NCI-H1436 (cell line): ENCODE measurements around the gene DYNC2H1.

Experiments
- DNase-seq: peaks from one replicate; lab custom pipeline; 2025; lab: John Stamatoyannopoulos, UW

DYNC2H1 gene

DNA sequence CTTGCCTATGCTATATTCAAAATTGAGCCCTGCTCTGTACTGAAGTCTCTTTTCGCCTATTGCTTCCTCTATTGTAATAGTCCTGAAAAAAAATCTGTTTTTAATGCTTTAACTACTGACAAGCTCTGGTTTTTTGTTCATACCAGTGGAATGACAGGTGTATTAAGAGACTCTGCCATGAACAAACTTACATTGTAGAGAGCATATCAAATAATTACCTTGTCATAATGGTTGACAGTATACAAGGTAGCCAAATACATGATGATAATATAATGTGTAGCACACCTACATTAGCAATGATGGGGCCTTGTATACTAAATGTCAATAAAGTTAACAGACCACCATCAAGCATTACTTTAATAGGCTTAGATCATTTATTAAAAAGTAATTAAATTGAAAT is 175.0 kb downstream of the DYNC2H1 start:
- DNase-seq, result no peak

DNA sequence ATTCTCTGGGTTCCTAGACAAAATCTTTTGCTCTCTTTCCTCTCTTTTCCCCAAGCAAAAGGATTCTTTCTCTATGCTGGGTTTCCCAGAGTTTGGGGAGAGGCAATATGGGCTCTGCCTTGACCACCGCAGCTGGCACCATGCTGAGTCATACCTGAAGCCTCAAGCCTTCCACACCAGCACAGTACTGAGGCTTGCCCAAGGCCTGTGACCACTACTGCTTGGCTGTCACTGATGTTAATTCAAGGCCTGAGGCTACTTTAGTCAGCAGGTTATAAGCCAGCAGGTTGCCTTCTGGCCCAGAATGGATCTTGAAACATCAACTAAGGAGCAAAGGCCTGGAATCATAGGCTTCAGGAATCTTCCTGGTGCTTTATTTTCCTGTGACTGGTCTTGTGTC is 185.3 kb downstream of the DYNC2H1 start:
- no peak for DNase-seq

DNA sequence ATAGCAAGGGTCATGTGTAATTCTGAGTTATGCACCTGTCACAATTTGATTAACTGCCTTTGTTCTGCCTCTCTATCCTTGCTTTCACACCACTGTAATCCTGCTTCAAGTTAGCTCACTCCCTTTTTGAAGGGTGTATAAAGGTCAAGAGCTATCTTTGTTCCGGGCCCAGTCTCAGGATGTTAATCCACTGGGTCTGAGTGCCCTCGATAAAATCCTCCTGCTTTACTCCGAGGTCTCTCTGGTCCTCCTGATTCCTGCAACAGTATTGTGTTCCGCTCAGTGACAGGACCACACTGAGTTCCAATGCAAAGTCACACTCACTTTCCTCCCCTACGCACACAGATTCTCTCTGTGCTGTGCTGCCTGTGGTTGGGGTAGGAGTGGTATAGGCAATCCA is 186.5 kb downstream of the DYNC2H1 start:
- no peak for DNase-seq

DNA sequence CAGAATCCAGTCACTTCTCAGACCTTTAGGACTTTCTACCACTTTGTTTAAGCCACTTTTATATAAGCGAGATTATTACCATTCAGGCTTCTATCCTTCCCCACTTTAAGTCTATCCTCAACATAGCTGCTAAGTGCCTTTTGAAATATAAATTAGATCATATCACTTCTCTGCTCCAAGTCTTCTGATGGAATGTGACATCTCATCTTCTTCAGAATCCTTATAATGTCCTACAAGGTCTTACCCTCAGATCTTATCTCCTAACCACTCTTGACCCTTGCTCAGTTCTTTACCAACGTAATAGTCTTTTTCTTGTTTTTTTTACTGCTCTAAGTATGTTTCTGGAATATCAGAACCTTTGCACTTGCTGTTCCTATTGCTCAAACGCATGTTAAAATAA is 188.7 kb downstream of the DYNC2H1 start:
- no peak for DNase-seq

DNA sequence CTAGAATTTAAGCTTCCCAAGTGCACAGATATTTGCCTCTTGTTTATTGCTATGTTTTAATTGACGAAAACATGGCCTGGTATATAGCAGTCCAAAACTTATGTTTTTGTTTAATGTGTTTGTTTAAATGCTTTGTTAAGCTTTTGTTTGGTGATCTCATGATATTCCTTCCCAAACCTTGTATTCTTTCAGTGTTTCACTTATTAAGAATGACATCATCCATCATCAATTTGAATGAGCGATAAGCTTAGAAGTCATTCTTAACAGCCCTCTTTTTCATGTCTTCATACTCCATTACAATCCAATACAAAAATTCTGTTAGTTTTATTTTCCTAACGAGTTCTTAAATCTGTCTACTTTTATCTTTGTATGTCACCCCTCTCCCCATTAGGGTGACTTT is 206.0 kb downstream of the DYNC2H1 start:
- DNase-seq, result no peak

- no peak for DNase-seq
These were observed 207.9 kb downstream of the DYNC2H1 start for GRCh38 chr11:103317118-103317517.

DNA sequence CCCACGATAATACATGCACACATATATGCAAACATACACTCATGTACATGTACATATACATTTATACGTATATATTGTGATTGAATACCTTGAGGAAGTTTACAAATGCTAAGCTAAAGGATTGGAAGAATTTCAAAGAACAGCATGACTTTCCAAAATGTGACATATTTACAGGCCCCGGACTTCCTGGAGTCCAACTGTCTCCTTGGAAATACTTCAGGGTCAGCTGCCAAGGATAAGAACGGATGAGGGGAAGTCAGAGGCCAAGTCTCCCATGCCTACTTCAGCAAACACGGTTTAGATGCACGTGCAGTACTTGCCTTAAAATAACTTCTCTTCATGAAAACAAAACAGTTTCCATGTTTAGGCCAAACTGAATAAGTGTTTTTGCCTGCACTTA is 213.6 kb downstream of the DYNC2H1 start:
- no peak for DNase-seq

GRCh38 chr11:103325686-103326069 is 216.5 kb downstream of the DYNC2H1 start:
- DNase-seq, result no peak

- peak; percentile 29 for DNase-seq
These were observed 217.0 kb downstream of the DYNC2H1 start for GRCh38 chr11:103326070-103326794.

DNA sequence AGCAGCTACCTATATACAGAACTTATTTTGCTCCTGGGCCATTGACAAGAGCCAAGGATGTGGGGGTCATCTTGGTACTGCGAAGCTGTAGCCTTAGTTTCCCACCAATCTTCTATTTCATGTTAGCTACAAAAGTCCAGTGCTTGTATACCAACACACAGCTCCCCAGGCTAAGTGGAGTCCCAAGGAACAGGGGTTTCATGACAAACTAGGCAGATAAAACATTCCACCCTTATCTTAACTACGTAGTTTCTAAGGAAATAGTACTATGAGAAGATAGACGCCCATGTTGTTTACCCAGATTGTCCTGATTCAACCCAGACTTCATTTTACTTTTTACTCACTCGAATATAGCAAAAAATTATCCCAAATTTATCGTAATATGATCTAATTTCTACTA is 218.5 kb downstream of the DYNC2H1 start:
- no peak for DNase-seq

DNA sequence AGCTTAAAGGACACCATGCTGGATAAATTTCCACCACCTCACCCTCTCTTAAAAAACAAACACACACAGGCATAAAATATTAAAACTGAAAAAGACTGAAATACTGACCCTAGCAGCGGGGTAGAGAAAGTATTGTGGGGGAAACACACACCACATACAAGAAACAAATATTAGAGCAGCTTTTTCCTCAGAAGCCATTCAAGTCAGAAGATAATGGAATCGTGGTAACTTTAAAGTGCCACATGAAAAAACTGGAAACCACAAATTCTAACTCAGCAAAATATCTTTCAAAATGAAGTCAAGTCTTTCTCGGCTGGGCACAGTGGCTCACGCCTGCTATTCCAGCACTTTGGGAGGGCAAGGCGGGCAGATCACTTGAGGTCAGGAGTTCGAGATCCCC is 223.2 kb downstream of the DYNC2H1 start:
- no peak for DNase-seq

GRCh38 chr11:103338621-103339484 is 229.6 kb downstream of the DYNC2H1 start:
- DNase-seq, result no peak

DNA sequence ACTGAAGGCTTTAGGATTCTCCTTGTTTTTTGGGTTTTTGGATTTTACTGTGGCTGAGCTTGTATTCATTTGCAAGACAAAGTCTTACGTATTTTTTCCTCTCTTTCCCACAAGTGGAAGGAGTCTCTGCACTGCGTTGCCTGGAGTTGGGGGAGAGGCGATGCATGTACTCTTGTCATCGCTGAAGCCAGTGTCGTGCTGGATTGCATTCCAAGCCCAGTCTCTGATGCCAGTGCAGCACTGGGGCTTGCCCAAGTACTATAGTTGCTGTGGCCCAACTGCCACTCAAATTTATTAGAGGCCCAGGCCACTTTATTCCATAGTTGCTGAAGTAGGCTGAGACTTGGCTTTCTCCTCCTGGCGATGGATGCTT is 230.2 kb downstream of the DYNC2H1 start:
- no peak for DNase-seq

DNA sequence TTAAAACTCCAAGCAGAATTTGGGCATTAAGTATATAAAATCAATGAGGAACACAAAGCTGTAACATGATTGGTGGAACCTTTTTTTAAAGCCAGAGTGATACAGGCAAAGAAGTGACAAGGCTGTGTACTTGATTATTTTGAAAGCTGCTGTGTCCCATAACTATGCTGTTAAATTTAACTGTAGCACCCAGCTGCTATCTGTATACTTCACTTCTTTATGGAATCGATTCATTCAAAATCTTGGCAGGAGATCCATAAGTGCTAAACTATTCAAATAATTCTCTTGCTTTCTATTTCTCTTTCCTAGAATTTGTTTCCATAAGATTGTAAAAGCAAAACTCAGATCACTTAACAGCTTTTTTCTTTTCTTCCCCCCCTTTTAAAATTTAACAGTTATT is 231.7 kb downstream of the DYNC2H1 start:
- DNase-seq, result no peak

DNA sequence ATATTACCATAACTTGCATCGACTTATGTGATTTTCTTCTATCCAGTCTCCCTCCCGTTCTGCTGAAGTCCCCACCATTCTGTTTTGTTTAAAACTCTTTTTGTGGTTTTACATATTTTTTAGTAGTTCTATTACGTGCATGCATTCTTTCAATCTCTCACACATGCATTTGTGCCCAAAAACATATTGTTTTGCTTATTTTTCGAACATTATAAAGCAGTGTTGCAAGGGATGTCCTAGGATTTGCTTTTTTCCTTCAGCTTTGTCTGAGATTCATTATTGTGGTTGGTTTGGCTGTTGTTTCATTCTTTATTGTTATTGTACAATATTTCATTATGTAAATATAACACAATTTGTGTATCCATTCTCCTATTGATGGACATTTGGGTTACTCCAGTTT is 235.7 kb downstream of the DYNC2H1 start:
- no peak for DNase-seq

DNA sequence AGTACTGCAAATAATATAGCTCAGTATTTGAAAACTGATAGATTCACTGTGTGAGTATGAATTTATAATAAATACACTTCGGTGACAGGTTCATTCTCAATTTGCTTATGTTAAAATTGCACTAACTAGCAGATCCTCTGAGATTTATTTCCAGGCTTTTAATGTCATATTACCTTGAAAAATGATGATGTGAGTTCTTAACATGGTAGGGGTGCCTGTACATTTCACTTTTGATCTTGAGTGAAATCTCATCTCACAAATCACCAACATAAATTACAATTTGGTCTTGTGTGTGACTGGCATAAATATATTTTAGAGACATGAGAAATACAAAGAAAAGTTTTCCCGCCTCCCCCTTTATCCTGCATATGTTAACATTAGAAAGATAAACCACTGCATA is 240.4 kb downstream of the DYNC2H1 start:
- DNase-seq, result no peak

DNA sequence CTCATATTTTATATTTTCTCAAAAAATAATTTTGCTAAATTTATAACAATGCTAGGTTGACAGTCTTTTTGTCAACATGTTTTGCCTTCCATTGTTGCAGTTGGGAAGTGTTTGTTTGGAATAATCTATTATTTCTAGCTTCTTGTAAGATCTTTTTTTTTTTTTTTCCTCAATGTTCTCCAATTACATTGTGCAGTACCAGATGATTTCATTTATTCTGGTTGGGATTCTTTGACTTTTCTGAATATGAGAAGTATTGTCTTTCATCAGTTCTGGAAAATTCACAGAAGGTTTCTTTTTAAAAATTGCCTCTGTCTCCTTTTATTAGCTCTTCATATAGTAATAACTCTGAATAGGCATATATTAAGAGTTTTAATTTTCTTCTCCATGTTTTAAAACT is 245.4 kb downstream of the DYNC2H1 start:
- DNase-seq, result no peak

DNA sequence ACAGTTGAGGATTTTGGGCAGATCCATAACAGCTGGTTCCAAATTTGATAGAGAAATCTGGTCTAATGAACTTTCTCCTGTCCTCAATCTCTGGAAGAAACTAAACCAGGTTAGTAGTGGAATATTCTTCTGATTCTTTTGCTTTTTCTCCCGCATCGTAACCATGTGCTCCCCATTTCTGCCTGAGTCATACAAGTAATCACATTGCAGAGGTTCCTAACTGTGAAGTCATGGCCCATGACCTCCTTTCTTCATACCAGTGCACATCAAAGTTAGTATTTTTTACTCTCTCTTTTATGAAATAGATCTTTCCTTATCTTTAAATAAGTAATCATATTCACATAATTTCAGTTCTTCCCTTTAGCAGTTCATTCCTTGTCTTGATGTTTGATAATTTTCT is 249.0 kb downstream of the DYNC2H1 start:
- no peak for DNase-seq

DNA sequence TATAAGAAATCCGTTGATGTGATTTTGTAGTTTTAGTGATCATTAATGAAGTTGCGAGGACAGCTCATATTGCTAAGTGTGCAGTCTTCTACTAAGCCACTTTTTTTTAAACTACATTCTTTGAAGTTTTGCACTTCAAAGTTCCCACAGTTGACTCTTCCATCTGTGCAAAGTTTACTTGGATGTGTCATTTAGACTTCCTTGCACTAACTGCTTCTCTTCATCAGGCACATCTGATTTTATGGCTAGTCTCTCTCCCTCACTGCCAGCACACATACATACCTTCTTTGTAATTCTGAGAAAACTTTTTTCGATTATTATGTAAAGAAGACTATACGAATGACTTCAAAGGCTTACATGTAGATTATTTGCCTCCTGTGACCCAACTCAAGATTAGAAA is 250.0 kb downstream of the DYNC2H1 start:
- no peak for DNase-seq

- DNase-seq, result no peak
These were observed 255.5 kb downstream of the DYNC2H1 start for GRCh38 chr11:103364687-103365086.

DNA sequence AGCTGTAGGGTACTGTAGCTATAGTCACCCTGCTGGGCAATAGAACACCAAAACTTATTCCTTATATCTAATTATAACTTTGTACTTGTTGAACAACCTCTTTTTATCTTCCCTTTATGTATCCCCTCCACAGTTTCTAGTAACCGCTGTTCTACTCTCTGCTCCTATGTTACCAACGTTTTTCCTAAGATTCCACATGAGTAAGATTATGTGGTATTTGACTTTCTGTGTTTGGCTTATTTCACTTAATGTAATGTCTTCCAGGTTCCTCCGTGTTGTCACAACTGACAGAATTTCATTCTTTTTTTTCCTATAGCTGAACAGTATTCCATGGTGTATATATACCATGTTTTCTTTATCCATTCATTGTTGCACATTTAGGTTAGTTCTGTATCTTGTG is 258.4 kb downstream of the DYNC2H1 start:
- DNase-seq, result no peak

DNA sequence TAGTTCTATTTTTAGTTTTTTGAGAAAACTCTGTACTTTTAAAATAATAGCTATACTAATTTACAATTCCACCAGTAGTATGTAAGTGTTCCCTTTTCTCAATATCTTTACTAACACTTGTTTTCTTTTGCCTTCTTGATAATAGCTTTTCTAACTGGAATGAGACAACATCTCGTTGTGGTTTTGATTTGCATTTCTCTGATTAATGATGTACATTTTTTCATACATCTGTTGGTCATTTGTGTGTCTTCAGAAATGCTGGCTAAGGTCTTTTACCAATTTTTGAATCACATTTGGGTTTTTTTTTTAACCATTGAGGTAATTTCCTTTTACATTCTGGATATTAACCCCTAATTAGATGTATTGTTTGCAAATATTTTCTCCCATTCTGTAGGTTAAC is 258.9 kb downstream of the DYNC2H1 start:
- no peak for DNase-seq

DNA sequence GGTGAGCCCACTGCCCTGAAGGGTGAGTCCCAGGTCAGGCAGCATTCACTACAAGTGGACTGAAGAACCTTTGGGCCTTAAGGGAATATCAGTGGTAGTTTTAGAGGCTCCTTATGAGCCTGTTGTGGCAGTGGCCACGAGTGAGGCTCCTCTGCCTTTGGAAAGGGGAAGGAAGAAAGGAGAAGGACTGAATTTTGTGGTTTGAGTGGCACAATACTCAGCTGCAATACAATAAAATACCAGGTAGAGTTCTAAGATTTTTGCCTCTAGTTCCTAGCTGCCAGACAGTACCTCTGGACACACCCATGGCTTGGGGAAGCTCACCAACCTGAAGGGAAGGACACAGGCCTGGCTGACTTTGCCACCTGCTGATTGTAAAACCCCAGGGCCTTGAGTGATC is 260.9 kb downstream of the DYNC2H1 start:
- no peak for DNase-seq

DNA sequence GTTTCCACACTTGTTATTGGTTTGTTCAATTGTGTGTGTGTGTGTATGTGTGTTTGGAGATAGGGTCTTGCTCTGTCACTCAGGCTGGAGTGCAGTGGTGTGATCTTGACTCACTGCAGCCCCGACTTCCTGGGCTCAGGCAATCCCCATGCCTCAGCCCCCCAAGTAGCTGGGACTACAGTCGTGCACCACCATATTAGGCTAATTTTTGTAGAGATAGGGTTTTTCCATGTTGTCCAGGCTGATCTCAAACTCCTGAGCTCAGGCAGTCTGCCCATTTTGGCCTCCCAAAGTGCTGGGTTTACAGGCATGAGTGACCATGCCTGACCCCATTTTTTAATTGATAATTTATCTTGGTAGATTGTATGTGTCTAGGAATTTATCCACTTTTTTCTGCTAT is 263.7 kb downstream of the DYNC2H1 start:
- DNase-seq, result no peak
